ENCODE results near the gene AQP12A.
"Not testable (repeated sequence)": the region's sequence is repeated elsewhere in the genome, so short reads cannot be mapped to it uniquely, and the experiment has no call there.

The AQP12A gene

DNA sequence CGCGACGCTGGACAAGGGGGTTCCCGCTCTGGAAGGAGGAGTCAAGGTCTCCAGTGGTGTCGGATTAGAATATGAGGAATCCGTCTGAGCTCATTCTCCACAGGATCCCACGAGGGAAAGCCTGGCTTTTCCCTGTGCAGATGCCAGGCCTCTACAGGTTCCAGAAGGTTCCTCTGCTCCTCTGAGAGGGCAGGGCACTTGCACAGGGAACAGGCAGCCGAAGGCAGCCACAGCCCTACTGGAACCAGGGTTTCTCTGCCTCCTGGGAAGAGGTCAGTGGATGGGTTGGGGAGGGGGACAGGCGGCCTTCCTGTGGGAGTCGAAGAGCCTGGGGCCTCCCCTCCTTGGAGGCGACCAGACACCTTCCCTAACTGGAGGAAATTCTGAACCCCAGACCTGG lies 1.7 kb upstream of the AQP12A start:
- DNase-seq: peak in 1 of 2 experiments; percentile 11

GRCh38 chr2:240690421-240691074 lies 1.1 kb upstream of the AQP12A start:
- DNase-seq: peak in 1 of 2 experiments; percentile 13

DNA sequence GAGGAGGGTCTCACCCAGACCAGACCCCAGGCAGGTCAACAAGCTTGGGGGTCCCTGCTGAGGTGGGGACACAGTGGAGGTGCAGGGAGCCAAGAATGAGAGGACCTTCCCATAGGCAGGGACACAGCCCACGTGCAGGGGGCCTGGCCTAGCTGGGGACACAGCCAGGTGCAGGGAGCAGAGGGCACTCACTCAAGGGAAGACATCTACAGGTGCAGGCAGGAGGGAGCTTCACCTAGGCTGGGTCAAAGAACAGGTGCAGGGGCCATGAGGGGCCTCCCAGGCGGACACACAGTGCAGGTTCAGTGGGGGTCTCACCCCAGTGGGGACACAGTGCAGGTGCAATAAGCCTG lies 615 bp upstream of the AQP12A start:
- not testable (repeated sequence) for DNase-seq

GRCh38 chr2:240692583-240693561 lies 1.2 kb downstream of the AQP12A start:
- peak in 1 of 2 experiments; percentile 13 for DNase-seq

GRCh38 chr2:240694304-240694703 lies 2.6 kb downstream of the AQP12A start:
- DNase-seq: not testable (repeated sequence)

DNA sequence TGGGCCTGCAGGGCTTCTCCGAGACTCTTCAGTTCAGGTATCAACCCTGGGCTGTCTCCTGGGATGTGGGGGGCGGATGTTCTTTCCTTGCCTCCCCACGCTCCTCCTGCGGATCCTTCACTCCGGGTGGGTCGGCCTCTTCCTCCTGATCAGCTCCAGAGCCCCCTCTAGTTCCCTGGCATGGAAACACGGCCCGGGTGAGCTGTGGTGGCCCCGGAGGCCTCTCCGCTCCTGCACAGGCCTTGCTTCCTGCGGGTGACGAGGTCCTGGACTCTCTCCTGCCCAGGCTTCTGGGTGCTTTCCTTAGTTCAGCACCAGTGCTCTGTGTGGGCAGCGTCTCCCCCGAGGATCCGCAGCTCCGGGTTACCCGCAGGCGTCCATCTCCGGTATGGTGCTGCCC lies 3.9 kb downstream of the AQP12A start:
- not testable (repeated sequence) for DNase-seq

DNA sequence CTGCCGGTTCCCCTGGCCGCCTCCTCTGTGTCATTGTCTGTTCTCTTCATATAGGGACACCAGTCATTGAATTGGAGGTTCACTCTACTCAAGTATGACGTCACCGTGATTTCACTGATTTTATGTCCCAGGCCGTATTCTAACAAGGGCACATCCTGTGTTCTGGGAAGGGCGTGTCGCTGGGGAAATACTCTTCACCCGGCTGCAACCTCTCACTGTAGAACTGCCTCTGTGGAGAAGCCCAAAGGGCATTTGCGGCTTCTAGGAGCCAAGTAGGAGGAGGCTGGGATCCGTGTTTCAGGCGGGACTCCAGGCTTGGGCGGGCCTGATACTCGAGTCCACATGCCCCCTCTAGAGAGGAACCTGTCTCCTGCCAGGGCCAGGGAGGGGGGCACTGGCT lies 4.8 kb downstream of the AQP12A start:
- not testable (repeated sequence) for DNase-seq

- DNase-seq: not testable (repeated sequence)
Measured at GRCh38 chr2:240698852-240699561, 7.3 kb downstream of the AQP12A start.

- DNase-seq: not testable (repeated sequence)
Measured at GRCh38 chr2:240699835-240700234, 8.2 kb downstream of the AQP12A start.

- not testable (repeated sequence) for DNase-seq
Measured at GRCh38 chr2:240700616-240701015, 8.9 kb downstream of the AQP12A start.

DNA sequence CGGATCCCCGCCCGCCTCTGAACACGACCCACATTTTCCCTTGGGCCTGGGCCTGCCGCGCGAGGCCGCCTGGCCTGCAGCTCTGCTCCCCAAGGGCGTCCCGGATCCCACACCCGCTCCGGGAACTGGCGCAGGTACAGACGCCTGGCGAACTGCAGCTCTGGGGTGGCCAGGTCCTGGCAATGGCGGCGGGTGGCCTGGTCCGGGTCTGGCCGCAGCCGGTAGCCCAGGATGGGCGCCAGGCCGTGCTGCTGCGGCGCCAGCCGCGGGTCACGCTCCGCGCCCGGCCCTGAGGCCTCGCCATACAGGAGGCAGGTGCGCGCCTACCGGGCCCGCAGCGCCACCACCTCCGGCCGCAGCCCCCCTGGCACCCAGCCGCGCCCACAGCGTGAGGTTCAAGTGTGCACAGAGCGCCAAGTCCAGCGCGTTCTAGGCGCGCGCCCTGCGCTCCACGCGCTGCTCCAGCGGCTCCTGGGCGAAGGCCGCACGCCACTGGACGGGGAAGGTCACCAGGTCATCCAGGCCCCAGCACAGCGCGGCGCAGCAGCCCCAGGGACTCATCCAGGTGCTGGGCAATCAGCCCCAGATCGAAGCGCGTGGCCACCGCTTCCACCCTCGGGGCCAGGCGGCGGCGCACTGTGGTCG lies 9.5 kb downstream of the AQP12A start:
- DNase-seq: no peak

DNA sequence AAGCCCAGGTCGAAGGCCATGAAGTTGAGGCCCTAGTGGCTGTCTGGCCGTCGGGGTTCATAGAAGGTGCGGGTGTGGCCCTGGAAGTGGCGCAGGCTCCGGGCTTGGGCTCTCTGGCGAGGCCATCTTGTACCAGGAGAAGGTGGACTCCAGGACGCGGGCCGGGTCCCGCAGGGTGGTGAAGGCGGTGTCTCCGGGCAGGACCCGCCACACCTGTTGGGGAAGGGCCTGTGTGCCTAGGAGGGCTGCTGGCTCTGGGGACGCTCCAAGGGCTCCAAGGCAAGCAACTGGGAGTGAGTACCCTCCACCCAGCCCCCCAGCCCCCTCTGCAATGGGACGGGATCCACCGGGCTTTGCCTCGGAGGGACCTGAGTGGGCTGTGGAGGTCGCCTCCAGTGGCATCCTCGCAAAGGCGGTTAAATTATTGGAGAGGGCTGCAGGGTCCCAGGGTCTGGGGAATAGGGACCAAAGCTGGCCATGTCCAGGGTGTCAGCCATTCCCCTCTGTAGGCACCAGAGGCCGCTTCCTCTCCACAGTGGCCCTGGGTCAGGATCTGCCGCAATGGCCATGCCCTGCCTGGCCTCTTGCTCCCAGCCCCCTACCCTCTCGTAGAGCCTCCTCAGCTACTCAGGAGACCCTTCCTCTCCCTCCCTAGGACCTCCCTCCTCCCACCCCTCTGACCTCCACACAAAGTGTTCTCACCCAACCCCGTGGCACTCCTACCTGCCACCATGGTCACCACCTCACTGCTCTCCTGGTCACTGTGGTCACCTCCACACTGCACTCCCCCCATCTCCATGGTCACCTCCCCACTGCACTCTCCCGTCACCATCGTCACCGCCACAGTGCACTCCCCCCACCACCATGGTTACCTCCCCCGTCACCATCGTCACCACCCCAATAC lies 10.3 kb downstream of the AQP12A start:
- DNase-seq: no peak

GRCh38 chr2:240702640-240703011 lies 11.0 kb downstream of the AQP12A start:
- no peak for DNase-seq

DNA sequence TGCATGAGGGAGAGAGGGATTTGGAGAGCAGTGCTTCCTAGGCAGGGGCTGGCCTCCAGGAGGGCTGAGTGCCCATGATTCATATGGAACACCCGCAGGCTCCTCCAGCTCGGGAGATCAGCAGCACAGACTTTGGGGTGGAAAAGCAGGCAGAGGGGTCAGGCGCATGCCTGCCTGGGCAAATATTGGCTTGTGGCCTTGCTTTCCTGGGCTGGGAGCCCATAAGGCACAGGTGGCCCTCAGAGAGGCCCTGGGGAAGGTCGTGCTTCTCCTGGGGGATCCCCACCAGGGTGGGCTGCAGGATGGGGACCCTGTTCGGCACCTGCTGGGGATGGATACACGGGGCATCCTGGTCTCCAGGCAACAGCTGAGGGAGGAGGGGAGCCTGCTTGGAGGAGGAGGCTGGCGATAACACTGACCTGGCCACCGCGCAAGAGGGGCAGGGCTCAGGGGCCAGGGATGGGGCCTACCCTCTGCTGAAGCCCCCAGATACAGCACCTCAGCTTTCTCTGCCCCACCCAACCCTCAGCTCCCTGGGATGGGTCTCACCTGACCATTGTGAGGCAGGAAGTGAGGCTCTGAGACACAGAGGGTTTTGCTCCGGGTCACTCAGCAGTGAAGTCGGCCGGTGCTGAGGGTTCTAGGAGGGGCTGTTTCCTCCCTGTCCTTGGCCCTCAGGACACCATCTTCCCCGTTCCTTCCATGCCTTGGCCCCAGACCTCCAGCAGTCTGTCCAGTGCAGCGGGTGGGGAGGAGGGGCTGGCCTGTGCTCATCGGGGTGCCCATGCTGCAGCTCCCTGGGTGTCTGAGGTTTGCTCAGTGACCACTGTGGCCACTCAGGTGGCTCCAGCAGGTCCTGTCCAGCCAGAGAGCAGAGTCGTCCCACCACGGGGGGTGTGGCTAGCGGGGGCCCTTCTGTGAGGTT lies 12.0 kb downstream of the AQP12A start:
- DNase-seq: no peak

DNA sequence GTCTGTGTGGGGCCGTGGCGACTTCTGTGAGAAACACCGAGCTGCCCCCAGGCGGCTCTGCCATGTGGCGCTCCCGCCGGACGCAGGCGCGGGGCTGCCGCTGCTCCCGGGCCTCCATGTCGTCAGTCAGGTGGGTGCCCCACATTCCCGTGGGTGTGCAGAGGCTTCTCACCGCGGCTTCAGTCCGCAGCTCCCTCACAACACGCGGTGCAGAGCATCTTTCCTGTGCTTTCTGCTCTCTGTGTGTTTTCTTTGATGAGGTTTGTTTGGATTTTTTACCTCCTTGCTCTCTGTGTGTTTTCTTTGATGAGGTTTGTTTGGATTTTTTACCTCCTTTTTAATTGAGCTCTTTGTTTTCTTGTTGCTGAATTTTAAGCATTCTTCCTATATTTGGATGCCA lies 13.0 kb downstream of the AQP12A start:
- DNase-seq: peak; percentile 44 to 54

DNA sequence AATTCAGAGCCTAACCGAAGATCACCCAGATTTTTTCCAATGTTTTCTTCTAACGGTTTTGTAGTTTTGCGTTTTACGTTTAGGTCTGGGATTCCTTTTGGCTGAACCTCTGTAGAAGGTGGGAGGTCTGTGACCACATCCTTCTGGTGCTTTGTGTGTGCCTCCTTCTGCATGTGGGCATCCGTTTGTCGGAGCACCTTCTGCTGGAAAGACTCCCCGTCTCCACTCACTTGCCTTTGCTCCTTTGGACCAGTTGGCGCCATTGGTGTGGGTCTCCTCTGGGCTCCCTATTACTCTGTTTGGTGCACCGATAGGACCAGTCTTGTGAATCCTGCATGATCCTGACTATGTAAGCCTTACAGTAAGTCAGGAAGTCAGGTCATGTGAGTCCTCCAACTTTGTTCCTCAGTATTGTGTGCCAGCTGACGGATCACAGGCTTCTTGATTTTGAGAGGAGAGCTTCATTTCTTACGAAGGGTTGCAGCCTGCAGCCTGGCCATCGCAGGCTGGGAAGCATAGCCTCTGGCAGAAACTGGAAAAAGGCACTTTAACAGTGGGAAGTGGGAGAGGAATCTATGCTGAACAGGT lies 13.6 kb downstream of the AQP12A start:
- DNase-seq: peak; percentile 25 to 31

- no peak for DNase-seq
Measured at GRCh38 chr2:240707043-240707756, 15.5 kb downstream of the AQP12A start.

GRCh38 chr2:240707821-240708220 lies 16.2 kb downstream of the AQP12A start:
- no peak for DNase-seq

- DNase-seq: no peak
Measured at GRCh38 chr2:240708457-240708856, 16.8 kb downstream of the AQP12A start.

DNA sequence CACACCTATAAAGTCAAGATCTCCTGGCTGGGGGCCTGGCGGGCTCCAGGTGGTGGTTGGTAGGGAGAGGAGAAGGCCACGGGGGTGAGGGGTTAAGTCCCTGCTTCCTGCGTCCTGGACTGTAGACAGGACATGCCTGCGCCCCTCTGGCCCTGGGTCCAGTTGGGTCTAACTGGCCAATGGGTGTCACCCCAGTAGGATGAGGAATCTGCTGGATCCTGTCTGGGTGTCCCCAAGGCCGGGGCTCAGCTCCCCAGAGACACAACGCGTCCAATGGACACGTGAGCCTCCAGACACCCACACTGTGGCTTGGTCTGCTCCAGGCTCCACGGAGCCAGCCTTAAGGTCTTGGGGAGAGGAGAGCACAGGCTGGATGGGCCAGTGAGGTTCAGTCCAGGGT lies 19.6 kb downstream of the AQP12A start:
- DNase-seq: no peak

Data from activated T-cell treated with anti-CD3 and anti-CD28 coated beads, Interleukin-2, amount 50 U/mL, for 48 hours (primary cell).